Ascending aorta (tissue), 2 donors: ENCODE data around the gene ZG16. TPM values are rescaled to one million over a fixed set of nuclear protein-coding genes. Genes with fewer than 3 reads are reported as not detected.
A peak's percentile ranks its signal among the peaks of the same experiment; 100 is the strongest.

Experiments used
- DNase-seq, 2 donors: peaks; one replicate each; pipeline ENCODE4 v3.0.0-alpha.2; 2019; ENCODE audit warnings: low spot score in 2 of 2
- H3K27ac ChIP-seq, 2 donors: fragments of 200-600 bp; sonication (generic); one replicate each; pipeline ENCODE4 v1.5.1; 2016 to 2017; ENCODE audit warnings: mild to moderate bottlenecking in 1 of 2
- H3K27me3 ChIP-seq: fragments of 200-600 bp; sonication (generic); one replicate; pipeline ENCODE4 v1.5.1; 2017
- H3K36me3 ChIP-seq, 2 donors: fragments of 200-600 bp; sonication (generic); one replicate each; pipeline ENCODE4 v1.5.1; 2016
- H3K4me1 ChIP-seq, 2 donors: fragments of 200-600 bp; sonication (generic); one replicate each; pipeline ENCODE4 v1.5.1; 2016 to 2017; ENCODE audit warnings: mild to moderate bottlenecking in 1 of 2
- H3K4me3 ChIP-seq, 2 donors: fragments of 200-600 bp; sonication (generic); one replicate each; pipeline ENCODE4 v1.5.1; 2016 to 2017; ENCODE audit warnings: mild to moderate bottlenecking in 1 of 2
- H3K9me3 ChIP-seq, 2 donors: fragments of 200-600 bp; sonication (generic); one replicate each; pipeline ENCODE4 v1.5.1; 2016
- CTCF ChIP-seq, 3 experiments: fragments of 200-600 bp in 2 of 3; fragments of 450-650 bp in 1 of 3; sonication (generic) in 2 of 3; IDR thresholded peaks; one replicate each; pipeline ENCODE4 v1.5.1; 2016 to 2019; ENCODE audit warnings: antibody characterized with exemption in 3 of 3, mild to moderate bottlenecking in 1 of 3, moderate library complexity in 1 of 3
- intact Hi-C: fragments of 100-400 bp; cut with DNase I; formaldehyde crosslinking; loops from one replicate; pipeline ENCODE4 v1.15.1; 2023
- total RNA-seq: library from RNA; depleted of rRNA; stranded (reverse); fragments of >200 nt; gene quantifications from one replicate; pipeline ENCODE4 v1.1.0, GENCODE V29; 2016

Gene ZG16
- total RNA-seq, 1 donor from 2014 or later: 0.21 TPM

- peak in 1 of 2 donors; percentile 75 for DNase-seq
- intact Hi-C loops: loop anchor here (10.0 kb wide), 1 partner anchor 560 kb away; the partner anchor contains the start of genes MYL11 and TBC1D10B
- Histone ChIP-seq H3K27ac (peak overlapping the region; percentile 88 to 94), H3K27me3 (no peaks in the 10 kb centered on the region), H3K36me3 (peaks cover 3 to 20% of the 10 kb centered on the region in 2 donors), H3K4me1 (peaks cover 3 to 45% of the 10 kb centered on the region in 2 donors), H3K9me3 (no peaks in the 10 kb centered on the region), H3K4me3 (peak overlapping the region; percentile 62 to 70)
- no peak for TF ChIP-seq CTCF (IDR thresholded peaks at IDR 0.05)
These were observed 37.1 kb downstream of the ZG16 start for GRCh38 chr16:29815032-29815721.

DNA sequence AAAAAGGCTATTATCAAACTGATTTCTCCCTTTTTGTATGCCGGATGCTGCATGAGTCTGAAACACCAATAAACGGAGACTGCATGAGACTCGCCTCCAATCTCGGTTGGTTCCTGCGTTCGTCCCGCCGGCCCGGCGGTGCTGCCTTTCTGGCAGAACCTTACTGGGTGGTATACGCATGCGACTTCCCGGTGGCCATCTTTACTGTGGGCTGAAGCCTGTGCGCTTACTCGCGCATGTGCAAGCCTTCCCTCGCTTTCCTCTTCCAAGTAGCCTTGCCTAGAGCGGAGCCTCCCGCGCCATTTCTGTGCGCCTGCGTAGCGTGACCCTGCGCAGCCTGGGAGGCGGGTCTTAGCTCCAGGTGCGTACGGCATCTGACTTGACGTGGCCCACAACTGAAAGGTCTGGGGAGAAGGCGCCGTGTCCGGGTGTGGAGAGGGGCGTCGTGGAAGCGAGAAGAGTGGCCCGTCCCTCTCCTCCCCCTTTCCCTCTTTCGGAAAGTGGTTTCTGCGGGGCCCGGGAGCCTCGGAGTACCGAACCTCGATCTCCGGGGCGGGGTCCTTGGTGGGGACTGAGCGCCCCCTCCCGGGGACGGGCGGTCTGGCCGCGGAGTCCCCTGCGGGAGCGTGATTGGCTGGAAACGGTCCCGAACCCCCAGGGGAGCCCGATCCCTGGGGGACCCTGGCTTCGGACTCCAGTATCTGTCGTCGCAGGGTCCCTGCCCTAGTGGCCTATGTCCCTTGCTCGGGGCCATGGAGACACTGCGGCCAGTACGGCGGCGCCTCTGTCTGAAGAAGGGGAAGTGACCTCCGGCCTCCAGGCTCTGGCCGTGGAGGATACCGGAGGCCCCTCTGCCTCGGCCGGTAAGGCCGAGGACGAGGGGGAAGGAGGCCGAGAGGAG lies 38.0 kb downstream of the ZG16 start, which contains the start of gene PAGR1:
PAGR1 (plus strand) TSS at position 360 of the 901 bp plus-strand sequence; CDS start at position 734, 374 bp downstream.
- DNase-seq: peak; percentile 96 to 100
- H3K4me1 ChIP-seq: peaks cover 0 to 39% of the 10 kb centered on the region in 2 donors
- H3K27me3 ChIP-seq: no peaks in the 10 kb centered on the region
- peak within 1 kb of the TSS; percentile 88 to 94 for H3K27ac ChIP-seq
- intact Hi-C loops: loop anchor here (1.0 to 10.0 kb wide), 4 partner anchors 9 to 559 kb away; partner anchors contain the start of genes KIF22, MYL11 and TBC1D10B
- H3K36me3 ChIP-seq: peaks cover 0 to 18% of the 10 kb centered on the region in 2 donors
- H3K9me3 ChIP-seq: no peaks in the 10 kb centered on the region
- H3K4me3 ChIP-seq: peak within 1 kb of the TSS; percentile 62 to 70
- peak; percentile 82 to 91 (median 90) for TF ChIP-seq CTCF (IDR thresholded peaks at IDR 0.05)

DNA sequence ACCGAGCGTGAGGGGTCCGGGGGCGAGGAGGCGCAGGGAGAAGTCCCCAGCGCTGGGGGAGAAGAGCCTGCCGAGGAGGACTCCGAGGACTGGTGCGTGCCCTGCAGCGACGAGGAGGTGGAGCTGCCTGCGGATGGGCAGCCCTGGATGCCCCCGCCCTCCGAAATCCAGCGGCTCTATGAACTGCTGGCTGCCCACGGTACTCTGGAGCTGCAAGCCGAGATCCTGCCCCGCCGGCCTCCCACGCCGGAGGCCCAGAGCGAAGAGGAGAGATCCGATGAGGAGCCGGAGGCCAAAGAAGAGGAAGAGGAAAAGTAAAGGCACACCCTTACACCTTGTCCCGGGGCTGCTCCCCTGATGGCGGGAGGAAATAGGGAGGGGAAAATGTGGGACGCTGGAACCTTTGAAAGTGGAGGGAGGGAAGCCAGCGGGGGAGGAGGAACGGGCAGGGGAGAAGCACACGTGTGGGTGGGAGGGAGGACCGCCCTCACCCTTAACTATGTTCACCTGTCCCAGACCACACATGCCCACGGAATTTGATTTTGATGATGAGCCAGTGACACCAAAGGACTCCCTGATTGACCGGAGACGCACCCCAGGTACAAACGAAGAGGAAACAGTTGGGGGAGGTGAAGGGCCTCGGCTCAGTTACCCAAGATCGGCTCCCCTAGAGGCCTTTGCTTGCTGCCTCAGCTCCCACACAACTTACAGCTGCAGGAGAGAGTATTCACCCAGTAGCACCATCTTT lies 38.8 kb downstream of the ZG16 start:
- intact Hi-C loops: loop anchor here (1.0 to 10.0 kb wide), 4 partner anchors 10 to 558 kb away; partner anchors contain the start of genes KIF22, MYL11 and TBC1D10B
- peak in 1 of 2 donors; percentile 83 for DNase-seq
- TF ChIP-seq CTCF (IDR thresholded peaks at IDR 0.05): no peak

DNA sequence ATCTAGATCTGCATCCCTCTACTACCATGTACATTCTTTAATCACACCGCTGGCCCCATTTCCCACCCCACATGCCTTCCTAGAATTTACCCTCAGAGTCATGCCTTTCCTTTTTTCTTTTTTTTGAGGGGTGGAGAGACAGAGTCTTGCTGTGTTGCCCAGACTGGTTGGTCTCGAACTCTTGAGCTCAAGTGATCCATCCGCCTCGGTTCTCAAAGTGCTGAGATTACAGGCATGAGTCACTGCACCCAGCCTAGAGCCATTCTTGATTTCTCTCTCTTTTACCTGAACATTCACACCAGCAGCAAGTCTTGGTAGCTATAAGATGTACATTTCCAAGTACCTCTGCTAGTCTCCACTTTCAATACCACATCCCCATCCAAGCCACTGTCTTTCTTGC lies 40.0 kb downstream of the ZG16 start:
- H3K4me3 ChIP-seq: no peak overlapping the region
- no peak for TF ChIP-seq CTCF (IDR thresholded peaks at IDR 0.05)
- no peak overlapping the region for H3K27ac ChIP-seq
- no peaks in the 10 kb centered on the region for H3K9me3 ChIP-seq
- H3K27me3 ChIP-seq: no peaks in the 10 kb centered on the region
- no peak for DNase-seq
- H3K4me1 ChIP-seq: peaks cover 16 to 45% of the 10 kb centered on the region in 2 donors
- intact Hi-C loops: loop anchor here (10.0 kb wide), 1 partner anchor 557 kb away; the partner anchor contains the start of genes MYL11 and TBC1D10B
- peaks cover 0 to 18% of the 10 kb centered on the region in 2 donors for H3K36me3 ChIP-seq

More for the DNA sequence above, 38.8 kb downstream of the ZG16 start:
- Histone ChIP-seq H3K27ac (peak overlapping the region; percentile 88 to 94), H3K9me3 (no peaks in the 10 kb centered on the region), H3K4me3 (peak overlapping the region; percentile 62 to 70), H3K36me3 (peaks cover 0 to 18% of the 10 kb centered on the region in 2 donors), H3K27me3 (no peaks in the 10 kb centered on the region), H3K4me1 (peaks cover 6 to 39% of the 10 kb centered on the region in 2 donors)

DNA sequence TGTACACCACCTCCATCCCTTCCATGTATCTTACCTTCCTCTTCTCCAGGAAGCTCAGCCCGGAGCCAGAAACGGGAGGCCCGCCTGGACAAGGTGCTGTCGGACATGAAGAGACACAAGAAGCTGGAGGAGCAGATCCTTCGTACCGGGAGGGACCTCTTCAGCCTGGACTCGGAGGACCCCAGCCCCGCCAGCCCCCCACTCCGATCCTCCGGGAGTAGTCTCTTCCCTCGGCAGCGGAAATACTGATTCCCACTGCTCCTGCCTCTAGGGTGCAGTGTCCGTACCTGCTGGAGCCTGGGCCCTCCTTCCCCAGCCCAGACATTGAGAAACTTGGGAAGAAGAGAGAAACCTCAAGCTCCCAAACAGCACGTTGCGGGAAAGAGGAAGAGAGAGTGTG lies 41.5 kb downstream of the ZG16 start:
- H3K4me1 ChIP-seq: peaks cover 19 to 44% of the 10 kb centered on the region in 2 donors
- no peak for TF ChIP-seq CTCF (IDR thresholded peaks at IDR 0.05)
- peak overlapping the region; percentile 54 to 76 for H3K4me3 ChIP-seq
- peaks cover 0 to 18% of the 10 kb centered on the region in 2 donors for H3K36me3 ChIP-seq
- peak overlapping the region in 1 of 2 donors; percentile 92 for H3K27ac ChIP-seq
- DNase-seq: no peak
- H3K27me3 ChIP-seq: no peaks in the 10 kb centered on the region
- intact Hi-C loops: loop anchor here (10.0 kb wide), 1 partner anchor 555 kb away; the partner anchor contains the start of genes MYL11 and TBC1D10B
- no peaks in the 10 kb centered on the region for H3K9me3 ChIP-seq
